ENCODE data around the gene FBLN2. TPM values are rescaled to one million over a fixed set of nuclear protein-coding genes. Genes with fewer than 3 reads are reported as not detected.

Gene FBLN2
- total RNA-seq, 4 donors from 2014 or later: 20.6 to 51.2 (median 32.8) TPM

GRCh38 chr3:13594991-13595421, 46.1 kb downstream of the FBLN2 start:
- Histone ChIP-seq H3K36me3 (no peaks in the 10 kb centered on the region), H3K27me3 (no peaks in the 10 kb centered on the region), H3K27ac (no peak overlapping the region), H3K9me3 (no peaks in the 10 kb centered on the region), H3K4me3 (no peak overlapping the region), H3K4me1 (no peaks in the 10 kb centered on the region)
- TF ChIP-seq CTCF (IDR thresholded peaks at IDR 0.05) (no peak), POLR2A (IDR thresholded peaks at IDR 0.05) (no peak)
- no peak for DNase-seq

GRCh38 chr3:13595485-13595884, 46.6 kb downstream of the FBLN2 start:
- no peak overlapping the region for H3K27ac ChIP-seq
- H3K4me1 ChIP-seq: no peaks in the 10 kb centered on the region
- H3K27me3 ChIP-seq: no peaks in the 10 kb centered on the region
- TF ChIP-seq CTCF (IDR thresholded peaks at IDR 0.05): no peak
- TF ChIP-seq POLR2A (IDR thresholded peaks at IDR 0.05): no peak
- no peak overlapping the region for H3K4me3 ChIP-seq
- no peaks in the 10 kb centered on the region for H3K9me3 ChIP-seq
- DNase-seq: no peak
- no peaks in the 10 kb centered on the region for H3K36me3 ChIP-seq

- Histone ChIP-seq H3K4me3 (no peak overlapping the region), H3K27ac (no peak overlapping the region), H3K36me3 (no peaks in the 10 kb centered on the region), H3K4me1 (no peaks in the 10 kb centered on the region), H3K9me3 (no peaks in the 10 kb centered on the region), H3K27me3 (no peaks in the 10 kb centered on the region)
- no peak for TF ChIP-seq POLR2A (IDR thresholded peaks at IDR 0.05)
- TF ChIP-seq CTCF (IDR thresholded peaks at IDR 0.05): no peak
- no peak for DNase-seq
Observed at GRCh38 chr3:13596426-13597205, 47.7 kb downstream of the FBLN2 start.

GRCh38 chr3:13597661-13598060, 48.7 kb downstream of the FBLN2 start:
- TF ChIP-seq POLR2A (IDR thresholded peaks at IDR 0.05): no peak
- TF ChIP-seq CTCF (IDR thresholded peaks at IDR 0.05): no peak
- DNase-seq: no peak
- Histone ChIP-seq H3K27me3 (no peaks in the 10 kb centered on the region), H3K9me3 (no peaks in the 10 kb centered on the region), H3K4me3 (no peak overlapping the region), H3K4me1 (no peaks in the 10 kb centered on the region), H3K36me3 (no peaks in the 10 kb centered on the region), H3K27ac (no peak overlapping the region)

GRCh38 chr3:13598201-13598600, 49.3 kb downstream of the FBLN2 start:
- Histone ChIP-seq H3K9me3 (no peaks in the 10 kb centered on the region), H3K27ac (no peak overlapping the region), H3K4me1 (no peaks in the 10 kb centered on the region), H3K36me3 (no peaks in the 10 kb centered on the region), H3K27me3 (no peaks in the 10 kb centered on the region), H3K4me3 (no peak overlapping the region)
- no peak for DNase-seq
- TF ChIP-seq POLR2A (IDR thresholded peaks at IDR 0.05): no peak
- TF ChIP-seq CTCF (IDR thresholded peaks at IDR 0.05): no peak

All from Peyer's patch (tissue), 4 donors.